GM12873 (cell line): Measurements from ENCODE around the gene PDIA6.

ENCODE experiments used
- TF ChIP-seq, protein P1 (sequence below): IDR thresholded peaks from 2 replicates; pipeline ENCODE4 v1.5.1; 2012; ENCODE audit warnings: low read depth, mild to moderate bottlenecking, moderate library complexity, low read length, control low read depth; ENCODE audit not compliant: insufficient read depth; ENCODE audit errors: missing control alignments

The PDIA6 gene

DNA sequence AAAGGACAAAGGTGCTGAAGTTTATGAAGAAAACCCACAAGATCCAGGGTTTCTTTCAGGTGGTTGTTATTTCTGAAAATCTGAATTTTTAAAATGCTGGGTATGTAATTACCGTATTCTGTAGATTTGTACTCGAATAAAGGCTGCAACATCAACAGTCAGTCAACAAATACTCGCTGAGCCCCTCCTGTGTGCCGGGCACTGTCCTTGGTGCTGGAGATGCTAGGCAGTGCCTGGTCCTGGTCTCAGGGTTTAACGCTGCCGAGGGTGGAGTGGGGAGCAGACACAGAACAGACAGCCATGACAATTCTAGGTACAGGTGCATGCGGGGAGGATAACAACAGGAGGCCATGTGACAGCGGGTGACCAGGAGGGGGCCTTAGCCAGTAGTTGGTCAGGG lies 27.2 kb upstream of the PDIA6 start:
- TF ChIP-seq, protein P1, sequence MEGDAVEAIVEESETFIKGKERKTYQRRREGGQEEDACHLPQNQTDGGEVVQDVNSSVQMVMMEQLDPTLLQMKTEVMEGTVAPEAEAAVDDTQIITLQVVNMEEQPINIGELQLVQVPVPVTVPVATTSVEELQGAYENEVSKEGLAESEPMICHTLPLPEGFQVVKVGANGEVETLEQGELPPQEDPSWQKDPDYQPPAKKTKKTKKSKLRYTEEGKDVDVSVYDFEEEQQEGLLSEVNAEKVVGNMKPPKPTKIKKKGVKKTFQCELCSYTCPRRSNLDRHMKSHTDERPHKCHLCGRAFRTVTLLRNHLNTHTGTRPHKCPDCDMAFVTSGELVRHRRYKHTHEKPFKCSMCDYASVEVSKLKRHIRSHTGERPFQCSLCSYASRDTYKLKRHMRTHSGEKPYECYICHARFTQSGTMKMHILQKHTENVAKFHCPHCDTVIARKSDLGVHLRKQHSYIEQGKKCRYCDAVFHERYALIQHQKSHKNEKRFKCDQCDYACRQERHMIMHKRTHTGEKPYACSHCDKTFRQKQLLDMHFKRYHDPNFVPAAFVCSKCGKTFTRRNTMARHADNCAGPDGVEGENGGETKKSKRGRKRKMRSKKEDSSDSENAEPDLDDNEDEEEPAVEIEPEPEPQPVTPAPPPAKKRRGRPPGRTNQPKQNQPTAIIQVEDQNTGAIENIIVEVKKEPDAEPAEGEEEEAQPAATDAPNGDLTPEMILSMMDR, result no peak

DNA sequence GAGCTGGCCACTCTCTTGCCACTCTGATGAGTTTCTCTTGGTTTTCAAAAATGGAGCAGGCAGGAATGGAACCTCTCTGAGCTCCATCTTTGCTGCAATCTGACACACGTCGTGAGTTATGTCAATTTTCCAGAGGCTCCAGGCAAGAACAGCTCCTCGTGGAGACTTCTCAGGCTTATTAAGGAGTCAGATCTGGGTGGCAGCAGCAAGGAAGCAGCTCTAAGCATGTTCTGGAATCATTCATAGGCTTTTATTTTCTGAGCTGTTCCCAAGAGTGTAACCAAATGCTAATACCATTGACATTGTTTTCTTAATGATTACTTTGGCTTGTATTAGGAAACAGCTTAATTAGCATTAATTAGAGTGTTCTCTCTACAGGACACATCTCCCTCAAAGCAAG lies 26.1 kb upstream of the PDIA6 start:
- TF ChIP-seq, protein P1, result no peak

DNA sequence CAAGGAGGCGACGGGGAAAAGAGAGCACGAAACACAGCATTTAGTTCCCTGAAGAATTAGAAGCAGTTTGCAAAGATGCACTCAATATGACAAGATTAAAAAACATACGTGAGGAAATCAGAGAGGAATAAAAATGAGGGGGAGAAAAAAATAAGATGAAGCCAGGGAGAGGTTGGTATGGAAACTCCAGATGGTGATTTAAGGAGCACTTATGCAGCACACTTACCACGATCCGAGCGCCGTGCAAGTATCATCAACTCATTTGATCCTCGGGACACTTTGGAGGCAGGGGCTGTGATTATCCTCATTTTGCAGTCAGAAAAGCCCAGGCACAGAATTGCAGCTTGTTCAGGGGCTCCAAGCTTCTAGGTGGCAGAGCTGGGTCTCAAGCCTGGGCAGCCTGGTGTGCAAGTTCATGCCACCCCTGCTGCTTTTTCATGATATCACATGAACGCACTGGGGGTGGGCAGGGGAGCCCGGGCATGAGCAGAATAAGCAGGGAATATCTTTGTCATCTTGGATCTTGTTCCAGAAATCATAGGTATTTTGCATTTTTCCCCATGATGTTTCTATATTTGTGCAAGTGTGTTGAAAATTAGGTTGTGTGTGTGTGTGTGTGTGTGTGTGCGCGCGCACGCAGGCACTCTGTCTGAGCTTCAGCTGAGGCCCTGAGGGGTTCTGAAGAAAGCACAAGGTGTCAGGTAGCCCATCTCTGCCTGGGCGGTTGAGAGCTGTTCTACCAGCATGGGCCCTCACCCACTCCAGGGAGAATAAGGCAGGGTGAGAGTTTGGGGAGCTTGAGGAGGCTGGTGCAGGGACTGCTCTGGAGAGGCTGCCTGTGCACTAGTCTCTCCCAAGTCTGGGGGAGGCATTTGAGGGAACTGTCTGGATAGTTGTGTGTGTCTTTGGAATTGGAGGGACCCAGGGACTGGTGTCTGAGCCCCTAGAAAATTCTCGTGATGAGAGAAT lies 25.0 kb upstream of the PDIA6 start:
- TF ChIP-seq, protein P1, result no peak

DNA sequence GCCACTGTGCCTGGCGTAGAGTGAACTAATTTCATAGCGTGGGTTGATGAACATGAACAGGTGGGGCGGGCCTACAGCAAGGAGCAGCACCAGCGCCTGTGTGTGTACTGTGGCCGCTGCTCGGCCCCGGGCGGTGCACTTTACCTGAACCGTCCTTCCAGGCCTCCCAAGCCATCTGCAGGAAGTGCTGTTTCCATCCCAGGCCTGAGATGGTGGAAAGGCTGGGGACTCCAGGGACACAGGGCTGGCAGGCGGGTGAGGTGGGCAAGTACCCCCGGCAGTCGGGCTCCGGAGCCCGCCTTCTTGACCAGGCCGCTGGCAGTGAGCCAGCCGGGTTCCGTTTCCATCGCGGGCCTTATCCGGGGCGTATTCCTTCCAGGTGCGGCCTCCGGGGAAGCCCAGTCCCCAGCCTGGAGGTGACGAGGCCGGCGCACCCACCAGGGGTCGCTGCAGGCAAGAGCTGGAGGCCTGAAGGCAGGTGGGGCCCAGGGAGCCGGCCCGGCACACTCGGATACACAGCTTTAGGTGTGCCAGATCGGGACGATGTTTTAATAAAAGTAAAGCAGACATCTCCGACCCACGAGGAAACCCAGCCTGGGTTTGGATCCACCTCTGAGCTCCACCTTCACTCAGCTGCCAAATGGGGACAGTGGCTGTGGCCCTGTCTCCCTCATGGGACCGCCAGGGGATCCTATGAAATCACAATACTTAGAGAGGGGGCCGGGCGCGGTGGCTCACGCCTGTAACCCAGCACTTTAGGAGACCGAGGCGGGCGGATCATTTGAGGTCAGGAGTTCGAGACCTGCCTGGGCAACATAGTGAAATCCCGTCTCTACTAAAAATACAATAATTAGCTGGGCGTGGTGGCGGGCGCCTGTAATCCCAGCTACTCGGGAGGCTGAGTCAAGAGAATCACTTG lies 22.7 kb upstream of the PDIA6 start:
- TF ChIP-seq, protein P1, result peak; percentile 85

DNA sequence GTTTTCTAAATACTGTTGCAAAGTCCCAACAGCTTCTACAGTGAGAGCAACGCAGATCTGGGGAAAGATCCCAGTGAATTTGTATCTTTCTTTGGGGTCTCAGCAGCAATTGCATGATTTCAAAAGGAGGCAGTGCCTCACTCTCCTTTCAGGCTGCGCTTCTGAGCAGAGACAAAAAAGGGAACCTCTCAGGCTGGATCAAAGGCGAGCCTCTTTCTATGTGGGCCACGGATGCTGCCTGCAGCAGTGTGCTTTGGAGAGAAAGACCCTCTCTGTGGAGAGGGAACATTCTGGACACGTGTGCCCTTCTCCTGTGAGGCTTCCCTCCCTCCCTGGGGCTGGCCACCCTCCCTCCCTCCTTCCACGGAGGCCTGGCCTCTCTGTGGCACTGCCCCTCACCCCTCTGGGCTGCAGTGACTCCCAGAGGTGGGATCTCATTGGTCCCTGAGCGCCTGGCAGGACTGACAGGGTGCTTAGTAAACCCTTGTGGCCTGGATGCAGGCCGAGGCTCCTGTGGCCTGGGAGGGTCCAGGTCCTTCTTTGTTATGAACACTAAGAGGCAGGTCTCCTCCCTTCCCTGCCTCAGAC lies 21.6 kb upstream of the PDIA6 start:
- TF ChIP-seq, protein P1, result no peak

DNA sequence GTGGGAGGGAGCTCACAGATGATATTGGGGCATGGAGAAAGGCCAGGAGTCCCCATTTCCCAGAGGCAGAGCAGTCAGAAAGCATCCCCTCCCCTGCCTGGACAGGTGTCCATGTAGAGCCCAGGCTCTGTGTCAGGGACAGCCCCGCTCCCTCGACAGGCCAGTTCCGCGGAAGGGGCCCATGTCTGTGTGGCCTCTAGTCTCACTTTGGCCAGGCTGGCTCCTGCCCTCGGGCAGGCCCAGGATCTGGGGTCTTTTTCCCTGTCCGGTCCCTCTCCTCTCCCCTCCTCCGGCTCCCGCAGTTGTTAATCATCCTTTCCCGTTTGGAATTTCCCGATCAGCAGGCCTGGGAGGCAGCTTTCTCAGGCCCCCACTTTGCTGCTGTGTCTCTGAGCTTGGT lies 20.4 kb upstream of the PDIA6 start:
- TF ChIP-seq, protein P1, result no peak
